Brain microvascular endothelial cell (primary cell): Measurements from ENCODE around the gene CDH7.

Experiments
- DNase-seq: peaks from one replicate; pipeline ENCODE4 v3.0.0-alpha.2; 2020
- H3K27ac ChIP-seq: fragments of 250-450 bp; sonication (Bioruptor Pico); 2 replicates; pipeline ENCODE4 v1.5.1; 2020; ENCODE audit warnings: mild to moderate bottlenecking, moderate library complexity
- H3K27me3 ChIP-seq: fragments of 250-450 bp; sonication (Bioruptor Pico); replicated peaks from 2 replicates; pipeline ENCODE4 v1.5.1; 2020; ENCODE audit warnings: mild to moderate bottlenecking
- H3K36me3 ChIP-seq: fragments of 250-450 bp; sonication (Bioruptor Pico); replicated peaks from 2 replicates; pipeline ENCODE4 v1.5.1; 2020; ENCODE audit warnings: mild to moderate bottlenecking
- H3K4me3 ChIP-seq: 2 replicates; pipeline ENCODE4 v1.5.1; 2011; ENCODE audit warnings: low read depth, mild to moderate bottlenecking, control low read depth, low read length, moderate library complexity
- CTCF ChIP-seq: IDR thresholded peaks from 2 replicates; pipeline ENCODE4 v1.5.1; 2011; ENCODE audit warnings: low read depth, mild to moderate bottlenecking, moderate library complexity, low read length, control low read depth, inconsistent platforms; ENCODE audit errors: missing control alignments
- in situ Hi-C: cut with HindIII; loops from 2 replicates; pipeline ENCODE4 v1.10.0; 2017; ENCODE audit warnings: low sequenced_read_pairs, low pct_ligation_motif_present

The CDH7 gene

GRCh38 chr18:65919663-65920062 lies 168.9 kb downstream of the CDH7 start:
- Histone ChIP-seq H3K4me3 (no peak overlapping the region), H3K36me3 (no peaks in the 10 kb centered on the region), H3K27me3 (no peaks in the 10 kb centered on the region), H3K27ac (no peak overlapping the region)
- in situ Hi-C loops: no loop called here
- DNase-seq: no peak
- no peak for TF ChIP-seq CTCF

DNA sequence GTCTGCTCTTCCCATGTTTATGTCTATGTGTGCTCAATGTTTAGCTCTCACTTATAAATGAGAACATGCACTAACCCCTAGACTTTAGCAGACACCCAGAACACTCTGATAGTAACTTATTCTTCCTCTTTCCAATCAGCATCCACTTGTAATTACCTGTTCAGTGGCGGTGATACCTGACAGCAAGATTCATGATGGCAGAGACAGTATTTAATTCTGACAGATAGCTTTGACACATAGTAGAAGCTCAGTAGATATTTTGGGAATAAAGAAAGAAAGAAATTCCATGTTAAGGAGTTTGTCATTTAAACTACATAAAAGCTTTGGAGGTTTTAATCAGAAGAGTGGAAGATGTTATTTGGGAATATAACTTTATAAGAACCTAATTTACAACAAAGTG lies 171.3 kb downstream of the CDH7 start:
- Histone ChIP-seq H3K36me3 (no peaks in the 10 kb centered on the region), H3K27me3 (no peaks in the 10 kb centered on the region), H3K27ac (no peak overlapping the region), H3K4me3 (no peak overlapping the region)
- in situ Hi-C loops: no loop called here
- no peak for TF ChIP-seq CTCF
- no peak for DNase-seq

DNA sequence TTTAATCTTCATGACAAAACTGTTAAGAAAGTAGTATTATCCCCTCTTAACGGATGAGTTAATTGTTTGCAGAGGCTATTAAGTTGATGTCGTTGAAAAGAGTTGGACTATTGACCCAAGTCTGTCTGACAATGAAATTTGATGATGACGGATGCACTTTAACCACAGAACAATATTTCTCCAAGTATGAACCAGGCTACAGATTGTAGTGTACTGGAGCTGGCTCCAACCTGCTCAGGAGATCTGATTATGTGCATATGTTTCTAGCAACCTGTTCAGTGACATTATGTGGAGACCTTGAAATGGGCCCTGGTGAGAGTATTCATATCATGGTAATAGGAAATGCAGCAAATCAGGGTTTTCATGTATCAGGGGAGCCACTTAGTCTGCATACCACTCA lies 174.1 kb downstream of the CDH7 start:
- Histone ChIP-seq H3K4me3 (no peak overlapping the region), H3K27me3 (no peaks in the 10 kb centered on the region), H3K36me3 (no peaks in the 10 kb centered on the region), H3K27ac (no peak overlapping the region)
- in situ Hi-C loops: no loop called here
- no peak for TF ChIP-seq CTCF
- no peak for DNase-seq

GRCh38 chr18:65934874-65935273 lies 184.1 kb downstream of the CDH7 start:
- no peak overlapping the region for H3K4me3 ChIP-seq
- H3K36me3 ChIP-seq: no peaks in the 10 kb centered on the region
- H3K27ac ChIP-seq: no peak overlapping the region
- in situ Hi-C loops: no loop called here
- no peak for DNase-seq
- no peaks in the 10 kb centered on the region for H3K27me3 ChIP-seq
- no peak for TF ChIP-seq CTCF

- Histone ChIP-seq H3K36me3 (no peaks in the 10 kb centered on the region), H3K27me3 (no peaks in the 10 kb centered on the region), H3K4me3 (no peak overlapping the region), H3K27ac (no peak overlapping the region)
- no peak for DNase-seq
- no peak for TF ChIP-seq CTCF
- in situ Hi-C loops: no loop called here
These were observed 185.9 kb downstream of the CDH7 start for GRCh38 chr18:65936678-65937077.

GRCh38 chr18:65937180-65937579 lies 186.4 kb downstream of the CDH7 start:
- DNase-seq: no peak
- no peak for TF ChIP-seq CTCF
- H3K27me3 ChIP-seq: no peaks in the 10 kb centered on the region
- H3K27ac ChIP-seq: no peak overlapping the region
- no peak overlapping the region for H3K4me3 ChIP-seq
- in situ Hi-C loops: no loop called here
- no peaks in the 10 kb centered on the region for H3K36me3 ChIP-seq
